Stimulated activated CD4-positive, alpha-beta T cell treated with anti-CD3 and anti-CD28 coated beads, Interleukin-2, amount 100 ng/mL, for 24 hours (primary cell): Measurements from ENCODE around the gene SLC2A8.

ENCODE experiments used
- DNase-seq, 2 donors: peaks; one replicate each; pipeline ENCODE4 v3.0.0-alpha.2; 2020

The SLC2A8 gene

DNA sequence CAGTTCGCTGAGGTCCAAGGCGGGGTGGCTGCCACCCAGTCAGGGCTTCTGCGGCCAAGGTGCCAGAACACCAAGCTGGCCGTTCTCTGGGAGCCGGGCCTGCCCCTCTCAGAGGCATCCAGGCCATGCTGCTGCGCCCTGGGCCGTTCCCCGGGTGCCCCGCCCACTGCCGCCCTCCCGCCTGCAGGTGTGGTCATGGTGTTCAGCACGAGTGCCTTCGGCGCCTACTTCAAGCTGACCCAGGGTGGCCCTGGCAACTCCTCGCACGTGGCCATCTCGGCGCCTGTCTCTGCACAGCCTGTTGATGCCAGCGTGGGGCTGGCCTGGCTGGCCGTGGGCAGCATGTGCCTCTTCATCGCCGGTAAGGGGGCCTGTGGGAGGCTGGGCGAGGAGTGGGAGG, 7.7 kb downstream of the SLC2A8 start:
- no peak for DNase-seq

DNA sequence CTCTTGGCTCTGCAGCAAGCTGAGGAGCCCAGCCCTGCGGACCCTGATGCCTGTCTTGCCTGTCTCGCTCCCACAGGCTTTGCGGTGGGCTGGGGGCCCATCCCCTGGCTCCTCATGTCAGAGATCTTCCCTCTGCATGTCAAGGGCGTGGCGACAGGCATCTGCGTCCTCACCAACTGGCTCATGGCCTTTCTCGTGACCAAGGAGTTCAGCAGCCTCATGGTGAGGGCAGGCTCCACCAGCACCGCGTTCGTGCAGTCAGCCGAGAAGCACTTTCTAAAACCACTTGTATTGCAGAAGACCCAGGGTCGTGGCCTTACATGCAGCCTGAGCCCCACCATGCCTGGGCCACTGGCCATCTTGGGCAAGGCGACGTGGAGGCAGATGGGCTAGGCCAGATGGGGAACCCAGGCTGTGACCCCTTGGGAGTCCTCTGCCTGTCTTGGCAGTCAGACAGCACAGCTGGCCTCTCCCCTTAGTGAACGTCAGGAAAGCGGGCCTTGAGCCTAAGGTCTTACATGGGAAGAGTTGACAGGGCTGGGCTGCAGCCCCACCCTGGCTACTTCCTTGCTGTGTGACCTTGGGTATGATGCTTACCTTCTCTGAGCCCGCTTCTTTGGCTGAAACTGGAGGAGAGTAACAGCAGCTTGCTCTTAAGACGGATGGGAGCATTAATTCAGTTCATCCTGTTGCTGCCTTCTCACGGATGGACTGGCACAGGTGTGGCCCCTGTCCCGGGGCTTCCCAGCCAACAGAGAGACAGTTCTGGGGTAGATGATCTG, 8.6 kb downstream of the SLC2A8 start:
- DNase-seq, result no peak

DNA sequence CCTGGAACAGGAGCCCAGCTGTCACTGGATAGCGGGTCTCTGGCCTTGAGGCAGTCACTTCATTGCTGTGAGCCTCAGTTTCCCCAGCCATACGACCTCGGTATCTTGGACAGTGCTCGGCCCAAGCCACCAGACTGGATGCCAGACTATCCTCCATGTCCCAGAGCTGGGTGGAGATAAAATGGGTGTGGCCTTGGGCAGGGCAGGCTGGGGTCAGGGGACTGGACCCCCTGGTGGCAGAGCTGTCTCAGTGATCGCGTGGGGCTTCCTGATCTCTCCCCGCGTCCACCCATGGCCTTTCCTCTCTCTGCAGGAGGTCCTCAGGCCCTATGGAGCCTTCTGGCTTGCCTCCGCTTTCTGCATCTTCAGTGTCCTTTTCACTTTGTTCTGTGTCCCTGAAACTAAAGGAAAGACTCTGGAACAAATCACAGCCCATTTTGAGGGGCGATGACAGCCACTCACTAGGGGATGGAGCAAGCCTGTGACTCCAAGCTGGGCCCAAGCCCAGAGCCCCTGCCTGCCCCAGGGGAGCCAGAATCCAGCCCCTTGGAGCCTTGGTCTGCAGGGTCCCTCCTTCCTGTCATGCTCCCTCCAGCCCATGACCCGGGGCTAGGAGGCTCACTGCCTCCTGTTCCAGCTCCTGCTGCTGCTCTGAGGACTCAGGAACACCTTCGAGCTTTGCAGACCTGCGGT, 10.0 kb downstream of the SLC2A8 start:
- no peak for DNase-seq

DNA sequence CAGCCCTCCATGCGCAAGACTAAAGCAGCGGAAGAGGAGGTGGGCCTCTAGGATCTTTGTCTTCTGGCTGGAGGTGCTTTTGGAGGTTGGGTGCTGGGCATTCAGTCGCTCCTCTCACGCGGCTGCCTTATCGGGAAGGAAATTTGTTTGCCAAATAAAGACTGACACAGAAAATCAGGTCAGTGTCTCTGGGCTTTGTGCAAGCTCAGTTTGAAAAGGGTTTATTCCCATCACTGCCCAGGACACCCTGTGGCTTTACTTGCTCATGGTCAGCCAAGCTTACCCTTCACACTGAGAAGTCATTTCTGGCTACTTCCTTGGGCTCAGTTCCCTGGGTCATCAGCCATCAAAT, 10.5 kb downstream of the SLC2A8 start:
- no peak for DNase-seq

DNA sequence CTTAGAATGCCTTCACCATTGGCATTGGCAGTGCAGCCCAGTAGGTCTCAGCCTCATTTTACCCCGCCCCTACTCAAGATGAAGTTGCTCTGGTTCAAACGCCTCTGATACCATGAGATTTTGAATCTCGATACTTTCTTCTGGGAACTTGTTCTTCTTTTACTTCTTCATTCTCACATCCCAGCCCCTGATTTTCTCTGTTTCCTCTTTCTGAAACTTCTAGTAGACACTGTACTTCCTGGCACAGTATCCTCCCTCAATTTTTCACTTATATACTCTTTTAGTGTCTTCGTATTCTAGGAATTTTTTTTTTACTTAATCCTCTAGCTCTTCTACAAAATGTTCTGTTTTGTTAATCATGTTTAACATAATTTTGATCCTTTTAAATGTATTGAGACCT, 14.2 kb downstream of the SLC2A8 start:
- no peak for DNase-seq

DNA sequence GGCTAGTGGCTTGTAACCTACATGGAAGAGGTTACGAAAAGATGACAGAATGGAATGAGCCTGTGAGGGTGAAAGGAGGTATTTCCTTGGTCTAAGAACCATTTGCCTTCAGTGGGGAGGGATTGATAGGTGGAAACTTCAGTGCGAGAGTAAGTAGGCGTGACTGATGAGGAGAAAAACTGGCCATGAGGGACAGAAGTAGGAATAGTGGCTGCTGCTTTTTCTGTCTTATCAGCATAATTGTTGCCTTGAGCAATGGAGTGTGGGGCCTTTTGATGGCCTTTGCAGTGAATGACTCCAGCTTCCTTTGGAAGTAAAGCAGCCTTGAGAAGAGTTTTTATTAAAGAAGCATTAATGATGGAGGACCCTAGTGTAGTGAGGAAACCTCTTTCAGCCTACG, 18.2 kb downstream of the SLC2A8 start:
- no peak for DNase-seq

DNA sequence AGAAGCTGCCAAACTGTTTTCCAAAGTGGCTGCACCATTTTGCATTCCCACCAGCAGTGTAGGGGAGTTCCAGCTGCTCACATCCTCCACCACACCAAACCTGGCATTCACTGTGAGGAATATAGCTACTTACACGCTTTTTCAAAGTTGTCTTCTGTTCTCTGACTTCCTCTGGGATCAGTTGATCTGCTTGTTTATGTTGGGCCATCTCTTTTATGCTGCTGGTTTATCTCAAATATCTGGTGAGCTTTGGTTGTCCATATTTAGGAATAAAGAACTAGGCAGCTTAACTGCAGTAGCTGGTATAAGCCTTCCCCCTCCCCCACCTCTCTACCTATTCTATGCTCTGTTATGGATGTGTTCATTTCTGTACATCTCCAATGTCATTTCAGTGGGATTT, 18.7 kb downstream of the SLC2A8 start:
- no peak for DNase-seq

DNA sequence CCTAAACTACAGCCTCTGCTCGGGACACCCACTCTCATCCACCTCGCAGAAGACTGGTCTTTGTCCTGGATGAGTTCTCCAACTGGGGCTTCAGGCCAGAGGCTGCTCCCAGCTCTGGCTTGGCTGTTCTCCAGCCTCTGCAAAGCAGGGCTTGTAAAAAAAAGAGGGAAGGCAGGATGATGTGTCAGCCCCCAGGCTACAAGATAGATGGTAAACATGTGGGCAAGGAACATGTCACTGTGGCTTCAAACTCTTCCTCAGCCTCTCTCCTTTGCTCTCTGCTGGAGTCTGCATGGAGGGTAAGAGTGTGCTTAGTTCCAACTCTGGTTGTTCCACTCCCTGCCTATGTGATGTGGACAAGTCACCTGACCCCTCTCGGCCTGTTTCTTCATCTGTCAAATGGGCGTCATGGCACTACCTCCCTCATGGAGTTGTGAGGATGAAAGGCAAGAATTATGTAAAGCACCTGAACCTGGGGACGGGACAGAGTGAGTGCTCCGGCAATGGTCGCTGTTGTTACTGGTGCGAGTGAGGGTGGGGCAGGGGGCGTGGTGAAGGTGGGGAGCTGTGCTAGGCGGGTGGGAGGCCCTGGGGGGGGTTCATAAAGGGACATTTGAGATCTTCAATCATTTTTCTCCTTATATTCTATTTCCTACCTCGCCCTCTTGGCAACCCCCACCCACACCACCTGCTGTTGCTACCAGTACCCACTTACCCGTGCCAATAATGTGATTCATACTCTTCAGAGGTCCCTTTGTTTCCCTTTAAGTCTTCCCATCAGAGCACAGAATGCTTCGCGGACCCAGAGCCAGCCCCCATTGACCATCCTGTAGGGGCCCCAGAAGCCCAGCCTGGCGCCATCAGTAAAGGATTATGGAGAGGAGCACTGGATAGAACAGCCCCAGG, 20.4 kb downstream of the SLC2A8 start:
- no peak for DNase-seq

DNA sequence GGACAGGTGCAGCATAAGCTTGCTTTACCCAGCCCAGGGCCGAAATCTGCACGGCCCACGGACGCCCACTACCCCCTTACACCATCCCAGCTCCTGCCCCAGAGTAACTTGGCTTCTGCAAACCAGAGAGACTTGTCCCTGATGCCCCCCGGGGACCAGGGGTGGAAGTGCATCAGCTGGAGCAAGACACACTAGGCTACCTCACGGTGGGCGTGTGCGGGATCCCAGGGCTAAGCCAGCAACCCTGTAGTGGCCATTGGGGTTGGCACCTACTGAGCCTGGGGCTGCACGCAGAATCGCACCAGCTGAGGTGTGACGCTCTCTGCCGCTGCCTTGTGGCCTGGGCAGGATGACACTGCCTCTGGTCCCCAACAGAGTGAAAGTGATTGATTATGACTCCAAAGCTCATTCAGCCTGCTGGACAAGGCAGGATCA, 21.1 kb downstream of the SLC2A8 start:
- peak; percentile 55 to 57 for DNase-seq

DNA sequence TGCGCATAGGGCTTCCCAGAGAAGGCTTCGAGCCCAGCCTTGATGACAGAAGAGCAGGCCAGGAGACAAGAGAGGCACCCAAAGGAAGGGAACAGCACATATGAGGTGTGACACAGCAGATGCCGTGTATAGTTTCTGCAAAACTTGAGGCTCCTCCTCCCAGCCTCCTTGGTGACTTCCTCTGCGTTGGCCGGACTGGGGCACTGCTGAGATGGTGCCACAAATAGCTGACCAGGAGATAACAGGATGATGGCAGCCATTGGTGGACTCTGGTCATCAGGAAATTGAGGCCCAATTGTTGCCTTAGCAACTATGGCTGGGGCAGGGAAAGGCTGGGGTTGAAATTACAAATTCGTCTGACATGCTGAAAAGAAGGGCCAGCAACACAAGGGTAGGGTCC, 22.4 kb downstream of the SLC2A8 start:
- no peak for DNase-seq

DNA sequence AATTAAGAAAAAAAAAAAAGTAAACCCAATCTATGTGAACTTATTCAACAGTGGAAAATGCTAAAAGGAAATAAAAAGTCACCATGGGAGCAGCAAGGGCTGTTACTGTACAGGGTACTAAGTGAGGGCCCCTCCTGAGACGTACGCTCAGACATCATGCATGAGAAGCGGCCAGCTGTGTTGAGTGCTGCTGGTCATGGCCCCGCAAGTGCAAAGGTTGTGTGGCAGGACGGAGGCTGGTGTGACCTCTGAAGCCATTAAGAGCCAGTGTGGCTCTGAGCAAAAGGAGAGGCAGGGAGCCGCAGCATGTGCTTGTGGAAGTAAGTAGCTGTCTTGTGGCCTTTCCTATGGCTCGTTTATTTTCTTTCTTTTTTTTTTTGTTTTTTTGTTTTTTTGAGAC, 24.1 kb downstream of the SLC2A8 start:
- no peak for DNase-seq

DNA sequence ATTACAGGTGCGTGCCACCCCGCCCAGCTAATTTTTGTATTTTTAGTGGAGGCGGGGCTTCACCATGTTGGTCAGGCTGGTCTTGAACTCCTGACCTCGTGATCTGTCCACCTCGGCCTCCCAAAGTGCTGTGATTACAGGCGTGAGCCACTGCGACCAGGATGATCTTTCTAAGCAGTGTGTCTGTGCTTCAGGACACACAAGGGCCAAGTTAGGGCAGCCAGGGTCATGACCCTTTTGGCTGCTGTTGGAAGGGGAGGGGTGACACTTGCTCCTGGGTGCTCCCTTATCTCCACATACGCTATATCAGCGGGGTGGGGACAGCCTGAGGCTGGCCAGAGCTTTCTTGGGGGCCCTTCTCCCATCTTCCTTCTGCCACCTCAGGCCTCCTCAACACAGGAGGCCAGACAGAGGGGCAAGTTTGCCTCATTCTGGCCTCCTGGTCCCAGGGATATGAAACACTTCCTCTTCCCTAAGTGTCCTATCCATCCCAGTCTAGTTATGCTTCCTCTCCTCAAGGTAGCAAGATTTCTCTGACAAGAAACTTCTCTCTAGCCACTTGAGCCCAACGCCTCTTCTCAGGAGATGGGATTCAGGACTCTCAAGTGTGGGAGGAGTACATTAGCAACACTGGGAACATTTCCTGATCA, 25.3 kb downstream of the SLC2A8 start:
- no peak for DNase-seq

DNA sequence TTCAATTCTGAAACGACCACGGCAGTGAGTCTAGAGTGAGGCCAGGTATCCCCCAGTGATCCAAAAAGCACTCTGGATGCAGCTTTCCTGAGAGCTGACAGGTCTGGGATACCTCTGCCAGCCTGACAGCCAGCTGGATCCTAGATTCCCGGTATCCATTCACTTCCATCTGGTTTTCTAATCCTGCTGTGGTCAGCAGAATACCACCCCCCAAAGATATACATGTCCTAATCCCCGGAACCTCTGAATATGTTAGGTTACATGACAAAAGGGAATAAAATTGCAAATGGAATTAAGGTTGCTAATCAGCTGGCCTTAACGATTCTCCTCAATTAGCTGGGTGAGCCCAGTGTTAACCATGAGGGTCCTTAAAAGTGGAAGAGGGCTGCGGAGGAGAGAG, 25.8 kb downstream of the SLC2A8 start:
- no peak for DNase-seq

DNA sequence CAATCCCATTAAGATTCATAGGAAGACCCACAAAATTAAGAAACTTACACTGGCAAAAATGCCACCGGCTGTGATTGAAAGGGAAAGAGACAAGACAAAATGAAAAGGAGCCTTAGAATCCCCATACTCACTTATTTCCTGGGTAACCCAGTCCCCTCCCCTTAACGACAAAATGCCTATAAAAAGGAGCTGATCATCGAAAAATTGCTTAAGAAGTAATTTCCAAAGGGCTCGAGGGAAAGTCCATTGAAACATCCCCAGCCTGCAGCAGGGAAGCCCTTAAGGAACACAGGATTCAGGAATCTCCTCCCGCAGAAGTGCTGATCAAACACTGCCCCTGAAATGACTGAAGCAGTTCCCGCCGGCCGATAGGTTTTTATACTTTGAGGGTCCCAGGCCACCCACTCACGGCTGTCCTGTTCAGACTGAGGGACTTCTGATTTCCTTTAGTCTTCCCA, 26.5 kb downstream of the SLC2A8 start:
- no peak for DNase-seq

DNA sequence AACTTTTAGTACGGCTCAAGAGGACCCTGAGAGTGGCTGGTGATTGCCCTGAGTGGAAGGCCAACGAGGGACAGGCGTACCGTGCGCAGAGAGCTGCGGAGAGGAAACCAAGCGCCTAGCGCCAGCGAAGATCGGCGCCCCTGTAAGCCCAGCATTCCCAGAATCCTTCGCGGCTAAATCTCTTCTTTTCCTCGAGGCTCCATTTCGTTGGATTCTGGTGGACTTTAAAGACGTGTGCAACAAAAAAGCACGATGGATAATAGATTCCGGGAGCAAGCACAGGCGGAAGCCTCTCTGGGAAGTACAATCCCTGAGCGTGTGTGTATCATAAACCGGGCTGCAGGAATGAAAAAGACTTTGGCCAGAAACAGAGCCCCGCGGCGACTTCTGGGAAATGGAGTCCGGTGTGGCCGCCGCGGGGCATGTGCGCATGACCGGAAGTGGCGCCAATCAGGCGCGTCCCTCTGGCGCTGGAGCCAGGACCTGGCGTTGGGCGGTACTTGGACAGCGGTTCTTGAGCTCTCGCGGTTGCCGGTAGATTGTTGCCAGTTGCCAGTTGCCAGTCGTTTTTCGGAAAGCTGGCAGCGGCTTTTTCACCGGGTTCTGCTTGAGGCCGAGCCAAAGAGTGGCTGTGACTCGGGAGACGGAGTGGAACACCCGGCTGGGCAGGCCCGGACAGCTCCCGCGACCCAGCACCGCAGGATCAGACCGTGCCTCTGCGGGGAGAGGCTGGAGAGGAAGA, 27.1 kb downstream of the SLC2A8 start, which contains the start of gene ZNF79:
Gene ZNF79, plus strand, starts transcription at position 449 of the 742 bp plus-strand sequence. CDS start 406 bp downstream, outside the sequence.
- peak; percentile 94 for DNase-seq

DNA sequence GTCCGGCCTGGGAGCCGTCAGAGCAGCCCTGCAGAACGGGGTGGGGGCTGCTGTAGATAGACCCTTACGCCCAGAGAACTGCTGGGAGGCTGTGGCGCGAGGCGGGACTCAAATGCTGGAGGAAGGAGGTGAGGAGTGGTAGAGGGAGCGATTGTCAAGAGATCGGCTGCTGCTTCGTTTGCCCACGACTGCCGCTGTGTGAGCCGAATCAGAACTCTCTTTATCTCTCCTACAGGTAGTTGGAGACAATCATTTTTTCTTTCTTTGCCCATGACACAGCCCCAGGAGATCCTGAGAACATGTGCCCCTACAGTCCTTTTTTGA, 27.7 kb downstream of the SLC2A8 start:
- peak in 1 of 2 donors; percentile 47 for DNase-seq

DNA sequence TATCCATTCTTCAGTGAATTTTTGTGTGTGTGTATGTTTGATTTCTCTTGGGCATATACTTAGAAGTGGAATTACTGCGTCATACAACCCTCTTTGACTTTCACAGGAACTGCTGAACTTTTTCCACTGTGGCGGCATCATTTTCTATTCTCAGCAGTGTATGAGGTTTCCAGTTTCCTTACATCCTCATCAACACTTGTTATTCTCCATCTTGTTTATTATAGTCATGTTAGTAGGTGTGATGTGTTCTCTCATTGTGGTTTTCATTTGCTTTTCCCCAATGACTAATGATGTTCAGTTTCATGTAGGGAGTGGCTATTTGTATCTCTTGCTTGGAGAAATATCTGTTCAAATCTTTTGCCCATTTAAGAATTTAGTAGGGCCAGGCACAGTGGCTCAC, 29.8 kb downstream of the SLC2A8 start:
- DNase-seq, result peak in 1 of 2 donors; percentile 61

DNA sequence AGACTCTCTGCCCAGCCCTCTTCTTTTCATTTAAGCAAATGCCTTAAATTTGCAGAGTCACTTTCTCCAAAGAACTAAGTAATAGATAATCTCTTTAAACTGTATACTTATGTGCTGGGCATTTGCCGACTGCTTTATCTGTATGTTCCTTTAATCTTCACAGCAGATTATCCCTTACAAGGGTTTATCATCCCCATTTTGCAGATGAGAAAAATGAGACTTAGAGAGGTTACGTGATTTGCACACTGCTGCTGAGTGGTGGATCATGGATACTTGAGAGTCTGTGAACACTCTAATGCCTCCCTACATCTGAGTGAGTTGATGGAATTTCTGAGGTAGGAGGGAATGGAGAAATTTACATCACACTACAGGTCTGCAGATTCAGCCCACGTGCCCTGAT, 31.4 kb downstream of the SLC2A8 start:
- DNase-seq, result no peak

DNA sequence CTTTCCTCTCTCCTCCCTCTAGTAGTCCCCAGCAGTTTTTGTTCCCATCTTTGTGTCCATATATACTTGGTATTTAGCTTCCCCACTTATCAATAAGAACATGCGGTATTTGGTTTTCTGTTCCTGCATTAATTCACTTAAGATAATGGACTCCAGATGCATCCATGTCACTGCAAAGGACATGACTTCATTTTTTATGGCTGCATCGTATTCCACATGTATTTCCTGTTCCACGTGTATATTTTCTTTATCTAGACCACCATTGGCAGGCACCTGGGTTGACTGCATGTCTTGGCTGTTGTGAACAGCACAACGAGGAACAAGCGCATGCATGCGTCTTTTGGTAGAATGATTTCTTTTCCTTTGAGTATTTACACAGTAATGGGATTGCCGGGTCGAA, 33.4 kb downstream of the SLC2A8 start:
- DNase-seq, result no peak

DNA sequence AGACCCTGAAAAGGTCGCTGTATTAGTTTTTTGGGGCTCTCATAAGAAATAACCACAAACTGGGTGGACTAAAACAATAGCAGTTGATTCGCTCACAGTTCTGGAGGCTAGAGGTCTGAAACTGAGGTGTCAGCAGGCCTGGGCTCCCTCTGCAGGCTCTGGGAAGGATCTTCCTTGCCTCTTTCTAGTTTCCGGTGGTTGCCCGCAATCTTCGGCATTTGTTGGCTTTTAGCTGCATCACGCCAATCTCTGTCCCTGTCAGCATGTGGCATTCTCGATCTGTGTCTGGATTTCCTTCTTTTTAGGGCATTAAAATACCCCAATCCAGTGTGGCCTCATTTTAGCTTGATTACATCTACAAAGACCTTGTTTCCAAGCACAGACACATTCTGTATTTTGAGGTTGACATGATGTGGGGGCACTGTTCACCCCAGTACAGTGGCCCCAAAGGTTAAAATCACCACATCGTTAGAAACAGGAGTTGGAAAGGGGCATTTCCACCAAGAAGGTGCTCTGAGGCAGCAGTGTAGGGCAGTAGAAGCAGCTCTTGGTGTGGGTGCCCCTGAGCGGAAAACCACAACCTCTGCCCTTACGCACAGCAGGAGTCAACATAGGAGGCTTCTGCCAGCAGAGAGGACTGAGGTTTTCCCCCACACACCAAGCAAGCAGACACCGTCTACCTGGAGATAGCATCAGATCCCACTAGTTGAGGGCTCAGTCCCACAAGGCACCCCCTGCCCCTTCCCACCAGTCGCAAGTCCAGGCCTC, 40.7 kb downstream of the SLC2A8 start:
- no peak for DNase-seq

DNA sequence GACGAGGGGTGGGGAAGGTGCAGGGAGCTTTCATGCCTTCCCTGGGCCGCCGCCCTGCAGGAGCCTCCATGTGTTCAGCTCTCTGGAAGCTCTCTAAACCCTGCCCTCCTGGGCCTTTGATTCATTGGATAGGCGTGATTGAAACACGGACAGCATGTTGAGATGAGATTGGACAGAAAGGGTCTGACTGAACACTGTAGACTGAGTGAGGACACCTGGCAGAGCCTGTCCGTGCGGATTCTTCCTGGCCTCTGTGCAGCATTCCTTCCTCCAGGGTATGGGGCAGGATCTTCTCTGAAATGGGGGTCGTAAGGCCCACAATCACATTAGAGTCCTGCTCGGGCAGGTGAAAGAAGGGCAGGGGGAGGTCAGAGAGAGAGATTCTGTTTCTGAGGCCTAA, 41.4 kb downstream of the SLC2A8 start:
- DNase-seq, result no peak
